IMR-90 (cell line): ENCODE results near the gene ENKUR. TPM values are rescaled to one million over a fixed set of nuclear protein-coding genes. Genes with fewer than 3 reads are reported as not detected.

Experiments
- ATAC-seq: fragments of 200-7000 bp; cut with Tn5 transposase; 2 replicates; pipeline ENCODE4 v1.9.1; 2020; ENCODE audit warnings: low read depth, mild to moderate bottlenecking, moderate library complexity
- BruUV-seq: library from RNA; stranded (reverse); fragments of 400-500 nt; replicated peaks from 2 replicates; lab custom pipeline; 2021; lab: Mats Ljungman, UMichigan
- CTCF ChIA-PET: fragments of 300-600 bp; formaldehyde crosslinking; extraction: SDS; loops from one replicate; lab custom pipeline; 2021; ENCODE audit warnings: antibody characterized with exemption; lab: Yijun Ruan, JAX
- POLR2A ChIA-PET: fragments of 300-600 bp; sonication (Branson Sonifier 250); formaldehyde crosslinking; loops from one replicate; lab custom pipeline; 2022; ENCODE audit warnings: antibody characterized with exemption; ENCODE audit not compliant: unreplicated experiment; lab: Charles Lee
- DNase-seq: peaks from one replicate; pipeline ENCODE4 v3.0.0; 2013
- H2AFZ ChIP-seq: replicated peaks from 2 replicates; pipeline ENCODE3; 2013; ENCODE audit warnings: low read length, mild to moderate bottlenecking; ENCODE audit not compliant: poor library complexity
- H2AK5ac ChIP-seq: 2 replicates; pipeline ENCODE4 v1.6.1; 2013; ENCODE audit warnings: low read depth, low read length, inconsistent platforms
- H2AK9ac ChIP-seq: replicated peaks from 2 replicates; pipeline ENCODE3; 2013; ENCODE audit warnings: mild to moderate bottlenecking, low read depth, low read length, moderate library complexity; ENCODE audit not compliant: poor library complexity
- H2BK120ac ChIP-seq: 2 replicates; pipeline ENCODE4 v1.6.1; 2013; ENCODE audit warnings: low read depth, low read length, inconsistent platforms
- H2BK15ac ChIP-seq: 3 replicates; pipeline ENCODE4 v1.6.1; 2013; ENCODE audit warnings: low read depth, low read length, inconsistent platforms
- H2BK20ac ChIP-seq: 2 replicates; pipeline ENCODE4 v1.6.1; 2013; ENCODE audit warnings: low read depth, mild to moderate bottlenecking, inconsistent platforms, low read length, moderate library complexity
- H2BK5ac ChIP-seq: 2 replicates; pipeline ENCODE4 v1.6.1; 2013; ENCODE audit warnings: mild to moderate bottlenecking, low read depth, low read length, inconsistent platforms; ENCODE audit not compliant: poor library complexity, severe bottlenecking
- H3K14ac ChIP-seq: replicated peaks from 2 replicates; pipeline ENCODE4 v1.6.1; 2013; ENCODE audit warnings: low read depth, low read length, inconsistent platforms
- H3K18ac ChIP-seq: 2 replicates; pipeline ENCODE4 v1.6.1; 2013; ENCODE audit warnings: low read depth, low read length, control low read depth
- H3K23ac ChIP-seq: 2 replicates; pipeline ENCODE4 v1.6.1; 2013; ENCODE audit warnings: low read depth, low read length, inconsistent platforms
- H3K27ac ChIP-seq: 2 replicates; pipeline ENCODE4 v1.5.1; 2013; ENCODE audit warnings: mild to moderate bottlenecking, control low read depth, low read length; ENCODE audit not compliant: insufficient read depth
- H3K27me3 ChIP-seq: 2 replicates; pipeline ENCODE4 v1.6.1; 2013; ENCODE audit warnings: low read length; ENCODE audit not compliant: control insufficient read depth, insufficient read depth
- H3K36me3 ChIP-seq: 2 replicates; pipeline ENCODE4 v1.6.1; 2013; ENCODE audit warnings: low read length, mixed read lengths; ENCODE audit not compliant: control insufficient read depth, insufficient read depth
- H3K4ac ChIP-seq: 2 replicates; pipeline ENCODE4 v1.6.1; 2013; ENCODE audit warnings: low read depth, low read length, inconsistent platforms
- H3K4me1 ChIP-seq: 2 replicates; pipeline ENCODE4 v1.6.1; 2013; ENCODE audit warnings: low read length, mixed read lengths; ENCODE audit not compliant: control insufficient read depth, insufficient read depth
- H3K4me2 ChIP-seq: 2 replicates; pipeline ENCODE4 v1.6.1; 2013; ENCODE audit warnings: low read depth, mild to moderate bottlenecking, control low read depth, low read length, moderate library complexity
- H3K4me3 ChIP-seq: 2 replicates; pipeline ENCODE4 v1.5.1; 2013; ENCODE audit warnings: low read depth, mild to moderate bottlenecking, control low read depth, low read length, moderate library complexity; ENCODE audit not compliant: insufficient read depth
- H3K56ac ChIP-seq: 2 replicates; pipeline ENCODE4 v1.6.1; 2013; ENCODE audit warnings: low read length, inconsistent platforms; ENCODE audit not compliant: insufficient read depth; ENCODE audit errors: extremely low read depth
- H3K79me1 ChIP-seq, 2 experiments: 2 replicates each; pipeline ENCODE4 v1.6.1; 2013; ENCODE audit warnings: low read length in 2 of 2, inconsistent platforms in 1 of 2, low read depth in 1 of 2
- H3K9ac ChIP-seq: 2 replicates; pipeline ENCODE4 v1.6.1; 2013; ENCODE audit warnings: low read depth, low read length, control low read depth
- H3K9me1 ChIP-seq: 2 replicates; pipeline ENCODE4 v1.6.1; 2013; ENCODE audit warnings: low read length, inconsistent platforms; ENCODE audit not compliant: insufficient read depth
- H3K9me3 ChIP-seq: 2 replicates; pipeline ENCODE4 v1.6.1; 2013; ENCODE audit warnings: low read length; ENCODE audit not compliant: control insufficient read depth, insufficient read depth
- H4K20me1 ChIP-seq: 2 replicates; pipeline ENCODE4 v1.6.1; 2013; ENCODE audit warnings: low read length, inconsistent platforms; ENCODE audit not compliant: insufficient read depth
- H4K5ac ChIP-seq: 2 replicates; pipeline ENCODE4 v1.6.1; 2013; ENCODE audit warnings: mild to moderate bottlenecking, low read depth, low read length, control low read depth
- H4K8ac ChIP-seq, 2 experiments: 2 replicates each; pipeline ENCODE4 v1.6.1; 2013; ENCODE audit warnings: low read depth in 2 of 2, low read length in 2 of 2, control low read depth in 1 of 2, inconsistent platforms in 1 of 2
- H4K91ac ChIP-seq: 2 replicates; pipeline ENCODE4 v1.6.1; 2013; ENCODE audit warnings: low read depth, low read length, inconsistent platforms; ENCODE audit not compliant: insufficient read depth
- CEBPB ChIP-seq: IDR thresholded peaks from 2 replicates; pipeline ENCODE4 v1.6.1; 2012; ENCODE audit warnings: low read depth, low read length, improper control_type of control experiment
- CHD1 ChIP-seq: IDR thresholded peaks from 2 replicates; pipeline ENCODE4 v1.6.1; 2012; ENCODE audit warnings: low read depth, low read length, improper control_type of control experiment
- FOS ChIP-seq: fragments of 150-350 bp; IDR thresholded peaks from 2 replicates; pipeline ENCODE4 v1.6.1; 2016; ENCODE audit warnings: low read depth, low read length
- MAFK ChIP-seq: IDR thresholded peaks from 2 replicates; pipeline ENCODE4 v1.6.1; 2012; ENCODE audit warnings: low read depth, low read length, improper control_type of control experiment
- MAZ ChIP-seq: IDR thresholded peaks from 2 replicates; pipeline ENCODE4 v1.6.1; 2012; ENCODE audit warnings: low read depth, mild to moderate bottlenecking, low read length, improper control_type of control experiment, moderate library complexity, borderline replicate concordance
- MXI1 ChIP-seq: IDR thresholded peaks from 2 replicates; pipeline ENCODE4 v1.6.1; 2012; ENCODE audit warnings: low read depth, mild to moderate bottlenecking, low read length, moderate library complexity, borderline replicate concordance
- RAD21 ChIP-seq: IDR thresholded peaks from 2 replicates; pipeline ENCODE4 v1.6.1; 2012; ENCODE audit warnings: low read length, improper control_type of control experiment
- RCOR1 ChIP-seq: IDR thresholded peaks from 2 replicates; pipeline ENCODE4 v1.6.1; 2012; ENCODE audit warnings: mild to moderate bottlenecking, low read length, improper control_type of control experiment; ENCODE audit not compliant: insufficient replicate concordance
- RFX5 ChIP-seq: IDR thresholded peaks from 2 replicates; pipeline ENCODE4 v1.8.0; 2012; ENCODE audit warnings: low read depth, mild to moderate bottlenecking, low read length, moderate library complexity
- WGBS, 2 experiments: methylation state at CpG; one replicate each; pipeline versions ENCODE4 v1.1.5 to v1.1.7; 2013; ENCODE audit warnings: missing lambda C conversion rate in 2 of 2; ENCODE audit not compliant: insufficient read length in 1 of 2; ENCODE audit errors: extremely low coverage in 2 of 2; 5-methylcytosine and 5-hydroxymethylcytosine counted together
- dilution Hi-C: fragments of 300-500 bp; cut with HindIII; formaldehyde crosslinking; loops from one replicate; pipeline ENCODE4 v1.14.3; 2018; ENCODE audit warnings: low sequenced_read_pairs; ENCODE audit not compliant: unreplicated experiment
- in situ Hi-C: fragments of 300-500 bp; cut with MboI; formaldehyde crosslinking; loops from 3 replicates; pipeline ENCODE4 v1.14.3; 2019; ENCODE audit warnings: low sequenced_read_pairs, inconsistent platforms, mixed read lengths
- intact Hi-C: fragments of 100-400 bp; cut with micrococcal nuclease; formaldehyde crosslinking; loops from 2 replicates; pipeline ENCODE4 v1.10.0; 2022
- polyA plus RNA-seq, 3 experiments: library from polyadenylated mRNA; depleted of rRNA; stranded (reverse); fragments of >200 nt; gene quantifications; 2 replicates each; pipeline ENCODE4 v1.2.3, GENCODE V29; 2012; ENCODE audit warnings: low replicate concordance in 1 of 3
- total RNA-seq: library from RNA; depleted of rRNA; stranded (reverse); fragments of >200 nt; gene quantifications from 2 replicates; pipeline ENCODE4 v1.2.3, GENCODE V29; 2012
- TF ChIP-seq, protein P1 (sequence below): fragments of 150-350 bp; IDR thresholded peaks from 2 replicates; pipeline ENCODE4 v1.6.1; 2016; ENCODE audit warnings: low read depth, mild to moderate bottlenecking, low read length, moderate library complexity, borderline replicate concordance
- TF ChIP-seq, protein P2 (sequence below): fragments of 150-350 bp; IDR thresholded peaks from 2 replicates; pipeline ENCODE4 v1.6.1; 2017; ENCODE audit warnings: mild to moderate bottlenecking, antibody characterized with exemption, low read length, low read depth
- TF ChIP-seq, protein P3 (sequence below): conservative IDR thresholded peaks from 2 replicates; pipeline ENCODE4 v1.5.1; 2012; ENCODE audit warnings: mild to moderate bottlenecking, low read depth, low read length, improper control_type of control experiment

The ENKUR gene
- total and polyA plus RNA-seq, 2 of the 4 experiments (the other 2 are of a cell fraction), result not detected

DNA sequence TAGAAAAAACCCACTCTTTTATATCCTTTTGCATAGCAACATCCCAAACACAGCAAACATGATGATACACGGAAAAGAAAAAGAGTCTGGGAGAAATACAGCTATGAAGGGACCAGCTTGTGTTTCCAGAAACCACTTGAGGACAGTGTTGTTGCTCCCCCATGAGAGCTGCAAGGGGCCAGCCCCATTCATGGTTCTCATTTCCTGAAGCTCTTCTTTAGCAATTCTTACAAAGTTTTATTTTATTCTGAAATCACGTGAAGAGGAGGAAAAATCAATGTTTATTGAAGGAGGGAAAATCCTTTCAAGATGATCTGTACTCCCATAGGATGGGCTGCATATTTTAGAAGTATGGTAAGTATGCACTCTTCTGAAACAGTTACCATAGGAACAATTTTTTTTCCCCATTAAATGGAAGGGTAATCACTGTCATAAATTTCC is 46.1 kb downstream of the ENKUR start:
- Histone ChIP-seq H3K4me1 (no peaks in the 10 kb centered on the region), H3K4ac (no peak overlapping the region), H3K4me2 (no peak overlapping the region), H3K23ac (no peak overlapping the region), H3K9me1 (no peaks in the 10 kb centered on the region), H2BK120ac (no peak overlapping the region), H2AFZ (no peak overlapping the region), H3K18ac (no peak overlapping the region), H4K20me1 (no peaks in the 10 kb centered on the region), H2BK20ac (no peak overlapping the region), H3K27ac (no peak overlapping the region), H4K8ac (no peak overlapping the region), H3K56ac (no peak overlapping the region), H3K27me3 (no peaks in the 10 kb centered on the region; the same call in 1 of the 2 replicates), H2BK5ac (no peak overlapping the region), H3K14ac (no peak overlapping the region), H2AK9ac (no peak overlapping the region), H4K91ac (no peak overlapping the region), H3K9me3 (no peaks in the 10 kb centered on the region), H2BK15ac (no peak overlapping the region), H3K9ac (no peak overlapping the region), H3K36me3 (no peaks in the 10 kb centered on the region), H2AK5ac (no peak overlapping the region), H4K5ac (no peak overlapping the region), H3K79me1 (no peaks in the 10 kb centered on the region), H3K4me3 (no peak overlapping the region)
- TF ChIP-seq FOS (no peak), RAD21 (no peak), MAZ (no peak), CEBPB (no peak), MAFK (no peak), RCOR1 (no peak), CHD1 (no peak), RFX5 (no peak), MXI1 (no peak)
- TF ChIP-seq, protein P1, sequence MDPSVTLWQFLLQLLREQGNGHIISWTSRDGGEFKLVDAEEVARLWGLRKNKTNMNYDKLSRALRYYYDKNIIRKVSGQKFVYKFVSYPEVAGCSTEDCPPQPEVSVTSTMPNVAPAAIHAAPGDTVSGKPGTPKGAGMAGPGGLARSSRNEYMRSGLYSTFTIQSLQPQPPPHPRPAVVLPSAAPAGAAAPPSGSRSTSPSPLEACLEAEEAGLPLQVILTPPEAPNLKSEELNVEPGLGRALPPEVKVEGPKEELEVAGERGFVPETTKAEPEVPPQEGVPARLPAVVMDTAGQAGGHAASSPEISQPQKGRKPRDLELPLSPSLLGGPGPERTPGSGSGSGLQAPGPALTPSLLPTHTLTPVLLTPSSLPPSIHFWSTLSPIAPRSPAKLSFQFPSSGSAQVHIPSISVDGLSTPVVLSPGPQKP, result no peak
- TF ChIP-seq, protein P2, sequence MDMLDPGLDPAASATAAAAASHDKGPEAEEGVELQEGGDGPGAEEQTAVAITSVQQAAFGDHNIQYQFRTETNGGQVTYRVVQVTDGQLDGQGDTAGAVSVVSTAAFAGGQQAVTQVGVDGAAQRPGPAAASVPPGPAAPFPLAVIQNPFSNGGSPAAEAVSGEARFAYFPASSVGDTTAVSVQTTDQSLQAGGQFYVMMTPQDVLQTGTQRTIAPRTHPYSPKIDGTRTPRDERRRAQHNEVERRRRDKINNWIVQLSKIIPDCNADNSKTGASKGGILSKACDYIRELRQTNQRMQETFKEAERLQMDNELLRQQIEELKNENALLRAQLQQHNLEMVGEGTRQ, result no peak
- TF ChIP-seq, protein P3, sequence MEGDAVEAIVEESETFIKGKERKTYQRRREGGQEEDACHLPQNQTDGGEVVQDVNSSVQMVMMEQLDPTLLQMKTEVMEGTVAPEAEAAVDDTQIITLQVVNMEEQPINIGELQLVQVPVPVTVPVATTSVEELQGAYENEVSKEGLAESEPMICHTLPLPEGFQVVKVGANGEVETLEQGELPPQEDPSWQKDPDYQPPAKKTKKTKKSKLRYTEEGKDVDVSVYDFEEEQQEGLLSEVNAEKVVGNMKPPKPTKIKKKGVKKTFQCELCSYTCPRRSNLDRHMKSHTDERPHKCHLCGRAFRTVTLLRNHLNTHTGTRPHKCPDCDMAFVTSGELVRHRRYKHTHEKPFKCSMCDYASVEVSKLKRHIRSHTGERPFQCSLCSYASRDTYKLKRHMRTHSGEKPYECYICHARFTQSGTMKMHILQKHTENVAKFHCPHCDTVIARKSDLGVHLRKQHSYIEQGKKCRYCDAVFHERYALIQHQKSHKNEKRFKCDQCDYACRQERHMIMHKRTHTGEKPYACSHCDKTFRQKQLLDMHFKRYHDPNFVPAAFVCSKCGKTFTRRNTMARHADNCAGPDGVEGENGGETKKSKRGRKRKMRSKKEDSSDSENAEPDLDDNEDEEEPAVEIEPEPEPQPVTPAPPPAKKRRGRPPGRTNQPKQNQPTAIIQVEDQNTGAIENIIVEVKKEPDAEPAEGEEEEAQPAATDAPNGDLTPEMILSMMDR, result no peak
- BruUV-seq, result no TSS peak
- ChIA-PET POLR2A (no interaction called here), CTCF (no interaction called here)
- intact Hi-C loops (no loop called here), in situ Hi-C loops (loop anchor here (25.0 kb wide), 1 partner anchor 258 kb away; the partner anchor contains the start of gene ARHGAP21), dilution Hi-C loops (no loop called here)
- ATAC-seq (peak; percentile 53; the same call in 1 of the 2 replicates), DNase-seq (no peak)
- no CpG with 5 or more reads among the region's 2 CpGs for WGBS, 2 experiments
